GM19035 (cell line): ENCODE data around the gene KCNH1.

Experiments used
- ATAC-seq: cut with Tn5 transposase; IDR thresholded peaks from one replicate; pipeline ENCODE4 v1.9.1; 2021; ENCODE audit not compliant: unreplicated experiment

Gene KCNH1

GRCh38 chr1:210817385-210818275, 316.3 kb downstream of the KCNH1 start:
- ATAC-seq: no peak

DNA sequence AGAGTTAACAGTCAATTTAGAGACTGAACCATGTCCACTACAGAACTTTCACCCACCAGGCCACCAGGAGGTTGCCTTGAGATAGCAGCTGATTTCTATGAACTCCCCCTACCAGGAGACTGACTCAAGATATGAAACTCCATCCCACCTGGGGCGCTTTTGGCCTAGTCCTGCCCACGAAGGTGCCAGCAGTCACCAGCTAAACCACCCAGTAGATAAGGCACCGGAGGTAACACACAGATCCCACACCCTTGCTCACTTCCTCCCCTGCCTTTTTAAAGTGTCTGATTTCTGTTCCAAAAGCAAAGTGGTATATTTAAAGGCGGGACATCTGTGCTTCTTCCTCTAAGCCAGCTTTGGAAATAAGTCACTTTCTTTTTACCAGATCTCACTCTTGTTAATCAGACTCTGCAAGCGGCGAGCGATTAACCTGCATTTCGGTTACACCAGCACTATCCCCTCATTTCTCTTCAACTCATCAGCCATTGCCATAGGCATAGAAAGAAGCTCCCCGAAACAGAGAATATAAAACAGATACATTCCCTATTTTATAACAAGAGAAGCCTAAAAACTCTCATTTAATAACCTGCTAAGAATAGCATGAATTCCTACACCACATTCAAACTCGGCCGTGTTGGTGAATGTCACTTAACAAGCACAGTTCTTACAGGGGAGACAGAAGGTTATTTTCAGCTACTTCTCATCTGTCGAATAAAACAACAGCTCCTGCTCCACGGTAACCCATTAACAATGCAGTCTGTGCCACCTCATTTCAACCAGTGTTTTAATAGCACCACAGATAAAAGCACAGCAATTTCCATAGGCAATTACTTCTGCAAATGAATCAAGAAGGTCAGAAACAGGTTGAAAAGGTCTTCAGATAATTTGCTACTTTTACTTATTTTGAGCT, 318.1 kb downstream of the KCNH1 start:
- ATAC-seq: no peak

- ATAC-seq: no peak
Measured at GRCh38 chr1:210814382-210815123, 319.4 kb downstream of the KCNH1 start.

GRCh38 chr1:210801501-210801900, 332.4 kb downstream of the KCNH1 start:
- no peak for ATAC-seq

DNA sequence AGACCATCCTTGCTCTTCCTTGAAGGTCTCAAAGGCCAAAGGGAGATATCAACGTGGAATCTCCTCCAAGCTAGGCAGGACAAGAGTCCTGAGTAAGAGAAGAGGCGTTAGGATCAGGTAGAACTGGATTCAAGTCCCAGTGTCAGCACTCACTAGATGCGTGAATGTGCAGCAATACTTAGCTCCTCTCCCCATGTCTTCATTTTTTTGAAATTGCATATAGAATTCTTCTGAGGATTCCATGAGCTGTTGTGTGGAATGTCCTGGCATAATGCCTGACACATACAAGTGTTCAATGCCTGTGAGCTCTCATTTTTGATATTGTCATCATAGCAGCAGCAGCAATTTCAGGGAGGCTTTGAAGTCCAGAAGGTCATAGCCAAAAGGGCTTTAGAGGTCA, 333.2 kb downstream of the KCNH1 start:
- no peak for ATAC-seq

DNA sequence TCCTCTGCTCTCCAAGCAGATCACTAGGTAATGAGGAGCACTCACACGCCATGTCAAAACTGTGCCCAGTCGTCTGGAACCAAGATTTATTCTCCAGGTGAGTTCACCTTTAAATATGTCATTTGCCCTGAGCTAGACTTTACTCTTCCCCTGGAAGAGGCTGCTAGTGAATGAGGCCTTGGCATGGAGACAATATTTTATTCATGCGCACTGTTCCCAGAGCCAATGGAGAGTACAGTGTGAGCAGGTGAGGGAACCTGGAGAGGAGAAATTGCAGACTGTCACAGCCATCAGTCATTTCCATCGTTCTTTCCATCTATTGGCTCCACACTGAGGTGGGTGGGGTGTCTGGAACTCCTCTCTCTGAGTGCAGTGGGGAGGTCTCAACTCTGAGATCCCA, 333.6 kb downstream of the KCNH1 start:
- ATAC-seq: no peak

GRCh38 chr1:210797422-210797821, 336.5 kb downstream of the KCNH1 start:
- ATAC-seq: no peak

DNA sequence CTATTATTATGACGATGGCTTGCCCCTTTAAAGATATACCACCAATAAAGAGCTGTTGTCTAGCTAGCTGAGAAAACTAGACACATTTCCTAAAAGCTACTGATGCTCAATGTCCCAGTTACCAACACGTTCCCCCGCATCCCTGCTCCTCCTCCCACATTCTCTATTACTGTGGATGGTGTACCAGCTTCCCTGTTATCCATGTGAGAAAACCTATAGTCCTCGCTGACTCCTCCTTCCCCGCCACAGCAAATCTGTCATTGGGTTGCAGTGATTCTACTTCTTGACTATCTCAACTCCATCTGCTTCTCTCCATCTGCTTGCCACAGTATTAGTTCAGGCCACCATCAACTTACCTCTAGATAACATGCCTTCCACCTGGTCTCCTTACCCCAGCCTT, 337.5 kb downstream of the KCNH1 start:
- no peak for ATAC-seq

GRCh38 chr1:210794445-210794844, 339.5 kb downstream of the KCNH1 start:
- ATAC-seq: no peak

DNA sequence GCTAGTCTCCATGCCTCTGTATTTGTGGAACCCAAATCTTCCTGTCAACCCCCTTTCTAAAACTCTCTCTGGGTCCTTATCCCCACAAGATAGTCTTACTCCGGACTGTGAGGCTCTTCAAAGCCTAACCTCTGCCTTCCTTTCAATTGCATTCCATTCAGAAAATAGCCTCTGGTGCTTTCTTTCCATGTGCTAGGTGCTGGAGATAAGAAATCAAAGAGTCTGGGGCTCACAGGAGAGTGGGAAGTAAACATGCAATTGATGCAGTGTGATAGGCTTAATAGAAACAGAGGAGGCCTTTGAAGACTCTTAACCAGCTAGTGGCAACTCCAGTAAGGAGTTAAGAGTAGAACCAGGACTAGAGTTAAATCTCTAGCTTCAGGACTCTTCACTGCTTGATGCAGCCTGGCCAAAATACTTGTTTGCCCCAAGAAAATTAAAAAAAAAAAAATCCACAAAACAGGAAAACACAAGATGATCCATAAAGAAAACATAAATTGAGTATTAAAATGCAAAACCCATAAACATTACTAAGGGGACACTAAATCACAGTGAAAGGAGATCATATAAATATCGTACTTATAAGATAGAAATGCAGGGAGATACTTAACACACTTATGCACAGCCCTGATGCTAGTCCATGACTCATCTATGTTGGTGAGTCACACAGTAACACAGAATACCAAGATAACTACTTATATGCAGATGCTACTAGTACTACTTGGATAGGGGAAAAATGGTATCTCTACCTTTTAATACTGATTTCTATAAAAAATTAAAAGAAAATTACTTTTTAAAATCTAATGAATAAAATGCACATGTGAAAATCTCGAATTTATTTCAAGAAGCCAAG, 341.5 kb downstream of the KCNH1 start:
- ATAC-seq: no peak

DNA sequence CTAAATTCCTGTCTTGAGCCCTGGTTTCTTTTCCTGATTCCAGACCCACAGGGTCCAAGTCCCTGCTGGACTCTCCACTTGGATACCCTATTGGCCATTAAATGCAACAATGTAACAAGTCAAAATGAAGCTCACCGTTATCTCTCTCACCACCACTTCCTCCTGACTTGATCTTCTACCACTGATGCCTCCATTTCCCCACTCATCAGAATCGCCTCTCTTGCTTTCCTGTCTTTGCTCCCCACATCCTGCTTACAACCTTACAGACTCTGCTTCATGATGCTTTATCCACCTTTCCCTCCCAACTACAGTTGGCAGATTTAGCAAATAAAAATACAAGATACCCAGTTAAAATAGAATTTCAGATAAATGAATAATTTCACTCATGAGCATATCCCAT, 343.8 kb downstream of the KCNH1 start:
- no peak for ATAC-seq

DNA sequence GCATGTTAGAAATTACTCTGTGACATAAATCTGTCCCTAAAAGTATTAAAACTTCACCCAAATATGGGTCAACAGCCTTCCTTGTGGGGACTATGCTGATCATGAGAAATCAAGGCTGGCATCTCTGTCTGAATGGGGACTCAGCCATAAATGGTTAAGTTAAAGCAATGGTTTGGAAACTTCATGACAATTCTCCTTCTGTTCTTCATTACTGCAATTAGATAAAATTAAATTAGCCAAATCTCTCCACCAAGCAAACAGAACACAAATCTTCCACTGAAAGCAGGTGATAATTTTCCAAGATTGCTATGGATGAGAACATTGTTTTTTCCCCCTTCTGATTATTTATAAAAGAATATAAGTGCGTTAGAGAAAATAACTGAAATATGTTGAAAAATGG, 346.1 kb downstream of the KCNH1 start:
- ATAC-seq: no peak

DNA sequence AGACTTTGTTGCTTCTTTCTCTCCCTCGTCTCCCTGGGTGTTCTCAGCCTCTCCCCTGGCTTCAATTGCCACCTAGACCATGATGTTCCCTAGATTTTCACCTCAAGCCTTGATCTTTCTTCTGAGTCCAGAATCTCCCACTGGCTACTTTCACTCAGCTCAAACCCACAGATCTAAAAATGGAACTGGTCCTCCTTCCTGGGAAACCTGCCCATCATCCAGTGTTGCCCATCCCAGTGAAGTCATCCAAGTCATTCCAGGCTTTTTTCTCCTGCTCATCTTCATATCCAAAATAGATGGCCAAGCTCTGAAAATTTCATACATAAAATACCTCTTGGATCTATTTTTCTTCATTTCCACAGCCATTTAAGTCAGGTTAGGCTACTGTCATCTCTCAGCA, 347.4 kb downstream of the KCNH1 start:
- no peak for ATAC-seq

DNA sequence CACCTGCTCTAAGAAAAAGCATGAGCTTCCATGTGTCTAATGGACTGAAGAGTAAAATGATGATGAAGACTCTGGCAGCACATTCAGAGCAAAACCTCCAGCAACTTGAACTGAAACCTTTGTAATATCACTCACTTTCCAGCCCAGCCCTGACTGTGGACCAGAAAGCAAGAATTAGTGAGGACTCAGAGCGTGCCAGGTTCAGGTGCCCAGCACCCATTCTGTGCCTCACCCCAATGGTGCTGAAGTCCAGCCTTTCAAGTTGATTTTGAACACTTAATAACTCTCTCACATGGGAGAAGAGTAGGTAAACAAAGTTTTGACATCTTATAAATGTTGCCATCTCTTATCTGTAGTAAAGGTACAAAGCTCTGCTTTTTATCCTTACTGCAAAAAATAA, 350.0 kb downstream of the KCNH1 start:
- no peak for ATAC-seq

- no peak for ATAC-seq
Measured at GRCh38 chr1:210781652-210782051, 352.3 kb downstream of the KCNH1 start.

DNA sequence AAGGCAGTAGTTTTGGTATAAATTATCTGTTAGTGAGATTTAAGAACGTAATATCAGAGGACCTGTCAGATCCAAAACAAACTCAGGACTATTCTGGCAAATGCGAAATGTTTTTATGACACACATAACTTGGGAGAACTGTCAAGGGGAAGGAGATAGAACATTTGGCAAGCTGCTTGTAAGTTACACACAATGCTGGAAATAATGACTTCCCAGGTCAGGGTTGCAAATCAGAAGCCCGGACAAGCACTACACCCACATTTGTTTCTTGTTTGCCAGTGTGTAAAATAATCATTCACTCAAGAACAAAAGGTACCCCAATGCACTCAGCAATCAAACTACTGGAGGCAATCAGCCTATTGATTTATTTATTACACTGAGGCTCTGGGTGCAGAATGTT, 354.7 kb downstream of the KCNH1 start:
- no peak for ATAC-seq

DNA sequence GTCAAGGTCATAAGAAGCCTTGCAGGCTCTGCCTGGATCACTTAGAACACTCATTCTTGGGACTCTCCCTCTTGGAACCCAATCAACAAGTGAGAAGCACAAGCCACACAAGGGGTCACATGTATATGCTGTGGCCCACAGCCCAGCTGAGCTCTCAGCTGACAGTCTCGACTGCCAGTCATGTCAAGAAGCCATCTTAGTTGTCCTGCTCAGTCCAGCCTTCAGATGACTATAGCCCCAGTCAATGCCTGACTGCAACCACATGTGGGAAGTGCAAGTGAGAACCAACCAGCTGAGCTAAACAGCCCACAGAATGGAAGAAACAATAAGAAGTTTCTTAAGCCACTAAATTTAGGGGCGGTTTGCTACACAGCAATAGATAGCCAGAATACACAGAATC, 356.0 kb downstream of the KCNH1 start:
- ATAC-seq: no peak

- ATAC-seq: no peak
Measured at GRCh38 chr1:210776712-210777111, 357.2 kb downstream of the KCNH1 start.

DNA sequence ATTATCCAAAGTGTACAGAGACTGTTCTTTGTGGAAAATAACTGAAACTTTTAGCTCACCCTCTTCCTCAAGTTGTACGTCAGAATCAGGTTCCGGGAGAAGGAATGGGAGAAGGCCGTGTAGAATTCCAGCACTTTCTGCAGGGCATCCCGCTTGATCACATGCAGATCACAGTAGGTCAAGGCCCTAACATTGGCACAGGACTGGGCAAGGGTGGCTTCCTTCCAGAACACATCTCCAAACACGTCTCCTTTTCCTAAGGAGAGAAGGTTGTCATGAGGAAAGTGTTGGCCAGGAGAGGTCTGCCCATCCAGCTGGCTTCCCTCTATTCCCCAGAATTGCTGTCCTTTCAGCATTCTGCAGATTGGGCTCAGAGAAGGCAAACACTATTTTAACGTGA, 358.7 kb downstream of the KCNH1 start:
- no peak for ATAC-seq

- no peak for ATAC-seq
Measured at GRCh38 chr1:210773450-210773849, 360.5 kb downstream of the KCNH1 start.
